ENCODE results near the gene SYT11.
"Not testable (repeated sequence)": the region's sequence is repeated elsewhere in the genome, so short reads cannot be mapped to it uniquely, and the experiment has no call there.

SYT11 gene

GRCh38 chr1:155904261-155904660, 44.9 kb downstream of the SYT11 start:
- DNase-seq, result no peak

- peak; percentile 17 for DNase-seq
Observed at GRCh38 chr1:155909894-155910293, 50.5 kb downstream of the SYT11 start.

GRCh38 chr1:155910621-155911121, 51.3 kb downstream of the SYT11 start:
- peak; percentile 21 for DNase-seq

- peak; percentile 89 for DNase-seq
Observed at GRCh38 chr1:155911156-155912055, 52.0 kb downstream of the SYT11 start, which contains the start of gene RIT1. Gene RIT1, minus strand, starts transcription at chr1:155911349. Its CDS starts 588 bp downstream, at chr1:155910761.

- DNase-seq, result no peak
Observed at GRCh38 chr1:155912056-155912536, 52.7 kb downstream of the SYT11 start.

- no peak for DNase-seq
Observed at GRCh38 chr1:155913969-155914757, 54.8 kb downstream of the SYT11 start.

GRCh38 chr1:155918660-155919059, 59.3 kb downstream of the SYT11 start:
- DNase-seq, result no peak

GRCh38 chr1:155919801-155920200, 60.4 kb downstream of the SYT11 start:
- no peak for DNase-seq

GRCh38 chr1:155920717-155921116, 61.4 kb downstream of the SYT11 start:
- DNase-seq, result no peak

- DNase-seq, result no peak
Observed at GRCh38 chr1:155925506-155925905, 66.1 kb downstream of the SYT11 start.

- DNase-seq, result no peak
Observed at GRCh38 chr1:155929057-155929456, 69.7 kb downstream of the SYT11 start.

GRCh38 chr1:155930725-155931124, 71.4 kb downstream of the SYT11 start:
- DNase-seq, result not testable (repeated sequence)

GRCh38 chr1:155931332-155932038, 72.1 kb downstream of the SYT11 start:
- DNase-seq, result no peak

GRCh38 chr1:155932081-155932480, 72.7 kb downstream of the SYT11 start:
- no peak for DNase-seq

- DNase-seq, result no peak
Observed at GRCh38 chr1:155932487-155932886, 73.1 kb downstream of the SYT11 start.

- no peak for DNase-seq
Observed at GRCh38 chr1:155933591-155934096, 74.3 kb downstream of the SYT11 start.

GRCh38 chr1:155934097-155934935, 74.9 kb downstream of the SYT11 start, which contains the start of gene KHDC4:
Gene KHDC4, minus strand, starts transcription at chr1:155934413. Its CDS starts 40 bp downstream, at chr1:155934373.
- DNase-seq, result peak; percentile 95
